Mucosa of descending colon (tissue), 3 donors: ENCODE measurements around the gene OR2V2. TPM values are rescaled to one million over a fixed set of nuclear protein-coding genes. Genes with fewer than 3 reads are reported as not detected.

Experiments
- ATAC-seq: fragments of 200-7000 bp; cut with Tn5 transposase; one replicate; pipeline ENCODE4 v1.9.1; 2020; ENCODE audit warnings: mild to moderate bottlenecking, moderate library complexity
- DNase-seq, 3 donors: peaks; one replicate each; pipeline ENCODE4 v3.0.0-alpha.2; 2020
- H3K36me3 ChIP-seq: fragments of 200-600 bp; one replicate; pipeline ENCODE4 v1.8.0; 2021; ENCODE audit warnings: low read depth, mild to moderate bottlenecking
- H3K4me1 ChIP-seq: fragments of 200-600 bp; one replicate; pipeline ENCODE4 v1.8.0; 2021; ENCODE audit warnings: low read depth, mild to moderate bottlenecking
- H3K4me3 ChIP-seq: fragments of 200-600 bp; one replicate; pipeline ENCODE4 v1.8.0; 2021; ENCODE audit warnings: mild to moderate bottlenecking
- H3K9me3 ChIP-seq: fragments of 200-600 bp; one replicate; pipeline ENCODE4 v1.8.0; 2021; ENCODE audit warnings: mild to moderate bottlenecking
- intact Hi-C, 2 donors: fragments of 100-400 bp; cut with DNase I in 1 of 2; cut with micrococcal nuclease in 1 of 2; formaldehyde crosslinking; loops; one replicate each; pipeline versions ENCODE4 v1.11.0 to v1.11.1; 2022; cut with DNase I, micrococcal nuclease
- total RNA-seq, 3 donors: library from RNA; stranded (reverse); fragmentation: NEBNext Ultra II Directional in 2 of 3; extraction: Animal tissue kit (Norgen Biotek cat#: 25700) in 2 of 3; gene quantifications; one replicate each; pipeline versions ENCODE4 v1.2.1 to v1.2.4, GENCODE V29; 2021 to 2023
- TF ChIP-seq, protein P1 (sequence below): fragments of 200-600 bp; IDR thresholded peaks from one replicate; pipeline ENCODE4 v1.8.0; 2022; ENCODE audit warnings: antibody characterized with exemption, mild to moderate bottlenecking
- donor health status: DM: no; HTN: no; CAD: no; lungs with moderate emphysema.
- donor health status: DM: no; HTN: no; CAD: no.
- donor health status: DM: no; HTN: yes; CAD: no.

Gene OR2V2
- total RNA-seq, 3 donors from 2014 or later, result not detected

DNA sequence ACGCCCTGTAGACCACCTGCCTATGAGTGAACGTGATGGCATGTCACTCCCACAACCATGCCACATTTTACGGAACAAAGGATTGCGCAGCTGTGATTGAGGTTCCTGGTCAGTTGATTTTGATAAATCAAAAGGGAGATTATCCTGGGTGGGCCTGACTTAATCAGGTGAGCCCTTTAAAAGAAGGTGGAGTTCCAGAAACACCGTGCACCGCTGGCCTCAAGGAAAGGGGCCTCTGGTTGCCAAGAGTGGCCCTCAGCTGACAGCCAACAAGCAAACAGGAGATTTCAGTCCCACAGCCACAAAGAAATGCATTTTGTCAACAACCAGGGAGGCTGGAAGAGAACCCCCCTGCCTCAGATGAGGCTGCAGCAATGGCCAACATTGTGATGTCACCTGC is 38.6 kb downstream of the OR2V2 start:
- Histone ChIP-seq H3K9me3 (no peaks in the 10 kb centered on the region), H3K36me3 (no peaks in the 10 kb centered on the region), H3K4me1 (peaks cover 12% of the 10 kb centered on the region), H3K4me3 (no peak overlapping the region)
- DNase-seq (no peak), ATAC-seq (no peak)
- TF ChIP-seq, protein P1, sequence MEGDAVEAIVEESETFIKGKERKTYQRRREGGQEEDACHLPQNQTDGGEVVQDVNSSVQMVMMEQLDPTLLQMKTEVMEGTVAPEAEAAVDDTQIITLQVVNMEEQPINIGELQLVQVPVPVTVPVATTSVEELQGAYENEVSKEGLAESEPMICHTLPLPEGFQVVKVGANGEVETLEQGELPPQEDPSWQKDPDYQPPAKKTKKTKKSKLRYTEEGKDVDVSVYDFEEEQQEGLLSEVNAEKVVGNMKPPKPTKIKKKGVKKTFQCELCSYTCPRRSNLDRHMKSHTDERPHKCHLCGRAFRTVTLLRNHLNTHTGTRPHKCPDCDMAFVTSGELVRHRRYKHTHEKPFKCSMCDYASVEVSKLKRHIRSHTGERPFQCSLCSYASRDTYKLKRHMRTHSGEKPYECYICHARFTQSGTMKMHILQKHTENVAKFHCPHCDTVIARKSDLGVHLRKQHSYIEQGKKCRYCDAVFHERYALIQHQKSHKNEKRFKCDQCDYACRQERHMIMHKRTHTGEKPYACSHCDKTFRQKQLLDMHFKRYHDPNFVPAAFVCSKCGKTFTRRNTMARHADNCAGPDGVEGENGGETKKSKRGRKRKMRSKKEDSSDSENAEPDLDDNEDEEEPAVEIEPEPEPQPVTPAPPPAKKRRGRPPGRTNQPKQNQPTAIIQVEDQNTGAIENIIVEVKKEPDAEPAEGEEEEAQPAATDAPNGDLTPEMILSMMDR, result no peak
- intact Hi-C loops, result no loop called here

DNA sequence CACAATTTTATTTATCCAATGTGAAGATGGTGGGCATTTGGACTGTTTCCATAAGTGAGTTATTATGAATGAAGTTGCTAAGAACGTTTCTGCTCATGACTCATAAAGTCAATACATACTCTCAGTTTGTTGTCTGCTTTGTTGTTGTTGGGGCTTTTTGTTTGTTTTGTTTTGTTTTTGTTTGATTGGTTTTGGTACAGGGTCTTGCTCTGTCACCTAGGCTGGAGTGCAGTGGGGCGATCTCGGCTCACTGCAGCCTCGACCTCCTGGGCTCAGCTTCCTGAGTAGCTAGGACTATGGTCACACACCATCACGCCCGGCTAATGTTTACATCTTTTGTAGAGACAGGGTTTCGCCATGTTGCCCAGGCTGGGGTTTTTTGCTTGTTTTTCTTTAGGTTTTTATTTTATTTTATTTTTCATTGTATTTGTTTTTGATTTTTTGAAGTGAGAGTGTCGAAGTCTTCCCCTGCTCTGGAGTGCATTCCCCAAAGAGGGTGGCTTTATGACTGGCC is 39.7 kb downstream of the OR2V2 start:
- Histone ChIP-seq H3K36me3 (no peaks in the 10 kb centered on the region), H3K9me3 (no peaks in the 10 kb centered on the region), H3K4me1 (peaks cover 12% of the 10 kb centered on the region), H3K4me3 (no peak overlapping the region)
- ATAC-seq (no peak), DNase-seq (no peak)
- intact Hi-C loops, result no loop called here
- TF ChIP-seq, protein P1, result no peak

DNA sequence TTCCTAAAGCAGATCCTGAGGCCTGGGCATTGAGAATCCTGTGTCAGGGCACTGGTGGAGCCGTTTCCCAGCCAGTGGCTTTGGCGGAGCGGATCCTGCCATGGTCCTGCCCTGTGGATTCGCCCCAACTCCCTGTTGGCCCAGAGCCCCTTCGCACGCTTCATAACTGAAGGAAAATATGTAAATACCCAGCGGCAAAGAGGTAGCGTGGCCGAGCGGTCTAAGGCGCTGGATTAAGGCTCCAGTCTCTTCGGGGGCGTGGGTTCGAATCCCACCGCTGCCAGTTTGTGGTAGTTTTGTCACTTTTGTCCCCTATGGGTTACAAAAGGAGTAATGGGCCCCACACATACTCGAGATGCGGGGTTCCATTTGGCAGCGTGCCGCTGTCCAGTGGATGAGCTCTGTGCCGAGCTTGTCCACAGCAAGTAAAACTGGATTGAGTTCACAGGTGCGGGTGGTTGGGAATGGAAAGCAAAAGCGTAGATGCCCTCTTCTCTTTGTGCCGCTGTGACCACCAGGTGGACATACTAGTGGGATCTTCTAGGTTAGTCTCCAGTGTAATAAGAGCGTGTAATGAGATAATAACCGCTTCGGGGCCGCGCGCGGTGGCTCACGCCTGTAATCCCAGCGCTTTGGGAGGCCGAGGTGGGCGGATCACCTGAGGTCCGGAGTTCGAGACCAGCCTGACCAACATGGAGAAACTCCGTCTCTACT is 40.3 kb downstream of the OR2V2 start:
- Histone ChIP-seq H3K4me3 (no peak overlapping the region), H3K4me1 (peaks cover 12% of the 10 kb centered on the region), H3K36me3 (no peaks in the 10 kb centered on the region), H3K9me3 (no peaks in the 10 kb centered on the region)
- ATAC-seq (no peak), DNase-seq (peak in 2 of 3 donors; percentile 68 to 78)
- intact Hi-C loops, result loop anchor here in 1 of 2 donors (2.0 kb wide), 1 partner anchor 35 kb away; the partner anchor contains the start of gene TRIM41
- TF ChIP-seq, protein P1, result no peak

DNA sequence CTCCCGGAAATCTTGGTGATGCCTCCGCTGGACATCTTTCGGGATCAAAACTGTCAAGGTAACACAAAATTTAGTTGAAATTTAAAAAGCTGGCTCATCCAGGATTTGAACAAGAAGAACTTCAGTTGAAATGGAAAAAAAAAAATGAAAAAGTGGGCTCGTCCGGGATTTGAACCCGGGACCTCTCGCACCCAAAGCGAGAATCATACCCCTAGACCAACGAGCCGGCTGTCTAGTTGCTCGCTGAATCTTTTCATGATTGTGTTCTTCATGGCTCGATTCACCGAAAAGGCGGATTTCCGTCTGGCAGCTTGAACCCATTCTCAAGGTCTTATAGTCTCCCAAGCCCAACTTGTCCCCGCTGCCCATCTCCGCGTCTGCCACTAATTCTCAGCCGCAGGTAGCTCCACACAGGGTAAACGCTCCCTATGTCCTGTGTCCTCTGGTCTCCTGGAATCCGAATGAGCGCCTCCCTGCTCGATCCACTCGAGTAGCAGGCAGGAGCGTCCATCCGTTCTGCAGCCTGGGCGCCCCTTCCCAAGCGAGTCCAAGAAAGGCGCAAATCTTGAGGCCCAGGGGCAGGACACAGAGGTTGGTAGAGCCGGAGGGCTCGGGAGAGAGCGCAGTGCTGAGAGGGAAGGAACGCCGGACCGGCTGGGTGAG is 41.4 kb downstream of the OR2V2 start:
- Histone ChIP-seq H3K36me3 (no peaks in the 10 kb centered on the region), H3K9me3 (no peaks in the 10 kb centered on the region), H3K4me1 (peaks cover 7% of the 10 kb centered on the region), H3K4me3 (peak overlapping the region; percentile 51)
- DNase-seq (peak; percentile 76 to 88 (median 78)), ATAC-seq (peak; percentile 13)
- TF ChIP-seq, protein P1, result no peak
- intact Hi-C loops, result loop anchor here in 1 of 2 donors (2.0 kb wide), 1 partner anchor 34 kb away; the partner anchor contains the start of gene TRIM41

DNA sequence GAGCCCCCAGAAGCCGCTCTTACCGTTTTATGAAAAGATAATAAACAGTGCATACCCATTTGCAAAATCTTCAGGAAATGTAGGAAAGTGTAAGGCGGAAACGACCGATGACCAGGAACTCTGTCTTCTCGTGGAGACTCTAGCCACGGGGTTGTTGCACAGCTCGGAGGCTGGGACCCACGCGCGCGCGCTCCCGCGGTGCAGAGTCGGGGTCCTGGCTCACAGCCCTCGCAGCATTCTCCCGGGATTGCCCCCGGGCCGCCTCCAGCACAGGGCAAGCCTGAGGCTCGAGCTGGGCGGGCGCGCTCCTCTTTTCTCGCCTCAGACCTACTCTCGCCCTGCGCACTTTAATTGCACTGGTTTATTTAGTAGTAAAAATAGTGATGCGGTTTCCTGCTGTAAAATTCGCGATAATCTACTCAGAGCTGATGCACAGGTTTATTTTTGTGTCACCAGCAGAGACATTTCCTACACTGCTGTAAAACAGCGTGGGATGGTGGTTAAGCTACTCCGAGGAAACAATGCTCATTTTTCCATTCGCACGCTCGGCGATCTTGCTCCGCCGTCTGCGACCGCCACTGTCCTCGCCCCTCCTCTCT is 42.1 kb downstream of the OR2V2 start:
- ATAC-seq, result peak; percentile 18
- intact Hi-C loops, result loop anchor here in 1 of 2 donors (2.0 kb wide), 1 partner anchor 33 kb away; the partner anchor contains the start of gene TRIM41

More for the DNA sequence above, 42.1 kb downstream of the OR2V2 start:
- peak overlapping the region; percentile 51 for H3K4me3 ChIP-seq
- peak in 2 of 3 donors; percentile 72 to 80 for DNase-seq
- H3K9me3 ChIP-seq, result no peaks in the 10 kb centered on the region
- H3K36me3 ChIP-seq, result no peaks in the 10 kb centered on the region
- TF ChIP-seq, protein P1, result no peak
- H3K4me1 ChIP-seq, result peaks cover 3% of the 10 kb centered on the region
